Stimulated activated CD4-positive, alpha-beta T cell treated with anti-CD3 and anti-CD28 coated beads, Interleukin-1b, Interleukin-23, amount 100 ng/mL, for 4 hours (primary cell): Measurements from ENCODE around the gene NOS3.
A peak's percentile ranks its signal among the peaks of the same experiment; 100 is the strongest.

Source experiments
- DNase-seq, 2 donors: peaks; one replicate each; pipeline ENCODE4 v3.0.0-alpha.2; 2020; ENCODE audit warnings: low read depth in 2 of 2

The NOS3 gene

GRCh38 chr7:150979713-150980390 lies 11.0 kb upstream of the NOS3 start:
- no peak for DNase-seq

- no peak for DNase-seq
These were observed 10.2 kb upstream of the NOS3 start for GRCh38 chr7:150980663-150981062.

- no peak for DNase-seq
These were observed 9.2 kb upstream of the NOS3 start for GRCh38 chr7:150981644-150982043.

GRCh38 chr7:150982351-150982750 lies 8.5 kb upstream of the NOS3 start:
- DNase-seq = no peak

GRCh38 chr7:150983893-150984368 lies 6.9 kb upstream of the NOS3 start:
- DNase-seq = peak in 1 of 2 donors; percentile 33

- peak; percentile 47 to 51 for DNase-seq
These were observed 4.7 kb upstream of the NOS3 start for GRCh38 chr7:150986099-150986512.

- no peak for DNase-seq
These were observed 4.3 kb upstream of the NOS3 start for GRCh38 chr7:150986556-150986955.

GRCh38 chr7:150988230-150989226 lies 2.3 kb upstream of the NOS3 start:
- DNase-seq = peak; percentile 58 to 68

GRCh38 chr7:150989456-150989855 lies 1.4 kb upstream of the NOS3 start:
- no peak for DNase-seq

- no peak for DNase-seq
These were observed 1.3 kb downstream of the NOS3 start for GRCh38 chr7:150992051-150992640.

- DNase-seq = no peak
These were observed 2.1 kb downstream of the NOS3 start for GRCh38 chr7:150992833-150993302.

- no peak for DNase-seq
These were observed 2.7 kb downstream of the NOS3 start for GRCh38 chr7:150993511-150993910.

GRCh38 chr7:150994141-150994837 lies 3.5 kb downstream of the NOS3 start:
- DNase-seq = no peak

GRCh38 chr7:150994838-150995510 lies 4.2 kb downstream of the NOS3 start:
- DNase-seq = no peak

GRCh38 chr7:150996376-150997074 lies 5.7 kb downstream of the NOS3 start:
- DNase-seq = no peak

GRCh38 chr7:150997075-150997511 lies 6.3 kb downstream of the NOS3 start:
- DNase-seq = no peak

- no peak for DNase-seq
These were observed 7.0 kb downstream of the NOS3 start for GRCh38 chr7:150997817-150998216.

GRCh38 chr7:150998341-150998740 lies 7.5 kb downstream of the NOS3 start:
- no peak for DNase-seq

- DNase-seq = no peak
These were observed 8.2 kb downstream of the NOS3 start for GRCh38 chr7:150999001-150999400.

GRCh38 chr7:150999497-151000230 lies 8.8 kb downstream of the NOS3 start:
- DNase-seq = no peak
